ENCODE results near the gene SMAD2.

The SMAD2 gene

DNA sequence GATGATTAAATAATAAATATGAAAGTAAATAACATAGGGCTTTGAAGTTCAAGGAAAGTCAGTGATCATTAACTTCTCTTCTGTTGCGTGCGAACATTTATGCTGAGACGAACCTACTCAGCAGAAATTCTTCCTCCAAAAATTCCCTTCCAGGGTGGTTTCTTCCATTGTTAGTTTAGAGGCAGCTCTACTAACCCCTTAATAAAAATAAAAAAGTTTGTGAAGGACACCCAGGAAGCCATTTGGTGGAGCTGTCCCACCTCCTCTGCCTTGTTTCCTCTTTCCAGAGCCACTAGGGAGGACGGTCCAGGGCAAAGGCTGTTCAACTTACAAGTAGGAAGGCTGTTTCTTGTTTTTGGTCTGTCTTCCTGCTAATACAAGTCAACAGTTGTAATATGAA lies 2.1 kb upstream of the SMAD2 start:
- H3K4me3 ChIP-seq (ENCODE audit: low read length) = no peak overlapping the region
- no peak for DNase-seq (ENCODE audit: low read depth)
- TF ChIP-seq, protein P1, sequence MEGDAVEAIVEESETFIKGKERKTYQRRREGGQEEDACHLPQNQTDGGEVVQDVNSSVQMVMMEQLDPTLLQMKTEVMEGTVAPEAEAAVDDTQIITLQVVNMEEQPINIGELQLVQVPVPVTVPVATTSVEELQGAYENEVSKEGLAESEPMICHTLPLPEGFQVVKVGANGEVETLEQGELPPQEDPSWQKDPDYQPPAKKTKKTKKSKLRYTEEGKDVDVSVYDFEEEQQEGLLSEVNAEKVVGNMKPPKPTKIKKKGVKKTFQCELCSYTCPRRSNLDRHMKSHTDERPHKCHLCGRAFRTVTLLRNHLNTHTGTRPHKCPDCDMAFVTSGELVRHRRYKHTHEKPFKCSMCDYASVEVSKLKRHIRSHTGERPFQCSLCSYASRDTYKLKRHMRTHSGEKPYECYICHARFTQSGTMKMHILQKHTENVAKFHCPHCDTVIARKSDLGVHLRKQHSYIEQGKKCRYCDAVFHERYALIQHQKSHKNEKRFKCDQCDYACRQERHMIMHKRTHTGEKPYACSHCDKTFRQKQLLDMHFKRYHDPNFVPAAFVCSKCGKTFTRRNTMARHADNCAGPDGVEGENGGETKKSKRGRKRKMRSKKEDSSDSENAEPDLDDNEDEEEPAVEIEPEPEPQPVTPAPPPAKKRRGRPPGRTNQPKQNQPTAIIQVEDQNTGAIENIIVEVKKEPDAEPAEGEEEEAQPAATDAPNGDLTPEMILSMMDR (conservative IDR thresholded peaks at IDR 0.05; ENCODE audit: low read depth, low read length) = peak; percentile 20

DNA sequence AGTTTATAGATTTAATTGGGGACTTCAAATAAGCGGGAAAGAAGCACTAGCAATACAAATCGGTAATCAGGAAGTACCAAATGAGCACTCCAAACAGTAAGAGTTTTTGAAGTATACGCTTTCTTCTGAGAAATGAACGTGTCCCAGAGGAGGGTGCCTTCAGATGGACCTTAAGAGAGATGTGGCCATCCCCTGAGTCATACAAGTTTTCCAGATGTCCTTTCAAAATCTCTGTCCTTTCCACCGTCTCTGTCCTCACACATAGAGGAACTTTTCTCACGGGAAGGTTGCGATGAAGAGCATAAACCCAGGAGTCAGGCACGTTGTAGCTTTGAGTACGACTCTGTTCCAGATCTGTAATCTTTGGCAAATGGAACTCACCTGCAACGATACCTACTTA lies 1.7 kb upstream of the SMAD2 start:
- TF ChIP-seq, protein P1 (conservative IDR thresholded peaks at IDR 0.05; ENCODE audit: low read depth, low read length) = no peak
- no peak overlapping the region for H3K4me3 ChIP-seq (ENCODE audit: low read length)
- no peak for DNase-seq (ENCODE audit: low read depth)

DNA sequence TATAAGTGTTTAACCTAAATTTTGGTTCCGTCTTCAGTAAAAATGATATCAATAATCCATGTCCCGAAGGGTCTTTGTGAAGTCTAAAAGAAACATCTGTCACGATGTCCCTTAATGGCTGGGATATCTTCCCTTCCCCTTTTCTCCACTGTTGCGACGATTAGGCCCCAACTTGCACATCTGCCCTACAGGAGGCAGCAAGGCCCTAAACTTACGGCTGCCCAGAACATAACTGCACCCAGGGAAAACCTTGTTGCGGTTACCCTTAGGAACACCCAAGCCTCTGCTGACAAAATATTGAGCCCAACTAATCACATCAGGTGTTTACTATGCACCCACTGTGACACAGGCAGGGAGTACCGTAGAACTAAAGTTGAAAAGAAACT lies 1.3 kb upstream of the SMAD2 start:
- no peak for DNase-seq (ENCODE audit: low read depth)
- peak overlapping the region; percentile 50 for H3K4me3 ChIP-seq (ENCODE audit: low read length)
- TF ChIP-seq, protein P1 (conservative IDR thresholded peaks at IDR 0.05; ENCODE audit: low read depth, low read length) = peak; percentile 42

DNA sequence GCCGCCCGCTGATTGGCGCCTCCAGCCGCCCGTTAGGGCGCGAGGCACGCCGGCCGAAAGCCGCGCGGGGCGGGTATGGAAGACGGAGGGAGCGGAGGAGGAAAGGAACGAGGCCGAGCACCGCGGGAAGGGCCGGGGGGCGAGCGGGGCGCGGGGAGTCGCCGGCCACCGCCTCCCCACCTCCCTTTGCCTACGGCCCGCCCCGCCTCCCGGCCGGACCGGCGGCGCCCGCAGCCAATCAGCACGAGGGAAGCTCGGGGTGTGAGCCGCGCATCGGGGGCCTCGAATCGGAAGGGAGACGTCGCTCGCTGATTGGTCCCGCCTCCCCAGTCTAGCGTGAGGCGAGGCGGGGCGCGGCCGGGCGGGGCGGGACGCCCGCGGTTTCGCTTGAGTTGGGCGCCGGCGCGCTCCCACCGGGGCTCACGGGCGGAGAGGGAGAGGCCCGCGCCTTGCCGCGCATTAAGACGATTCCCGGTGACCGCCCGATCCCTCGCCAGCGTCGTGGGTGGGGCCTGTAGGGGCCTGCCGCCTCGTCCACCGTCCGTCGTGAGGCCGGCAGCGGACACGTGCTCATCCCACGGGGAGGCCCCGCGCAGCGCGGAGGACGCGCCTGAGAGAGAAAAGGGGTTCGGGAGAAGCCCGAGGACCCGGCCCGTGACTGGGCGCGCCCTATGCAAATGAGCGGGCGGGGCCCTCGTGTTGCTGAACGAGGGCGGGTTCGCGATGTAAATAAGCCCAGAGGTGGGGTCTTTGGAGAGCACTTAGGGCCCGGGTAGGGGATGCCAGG lies 665 bp upstream of the SMAD2 start:
- peak; percentile 86 for DNase-seq (ENCODE audit: low read depth)
- TF ChIP-seq, protein P1 (conservative IDR thresholded peaks at IDR 0.05; ENCODE audit: low read depth, low read length) = no peak
- peak overlapping the region; percentile 50 for H3K4me3 ChIP-seq (ENCODE audit: low read length)

DNA sequence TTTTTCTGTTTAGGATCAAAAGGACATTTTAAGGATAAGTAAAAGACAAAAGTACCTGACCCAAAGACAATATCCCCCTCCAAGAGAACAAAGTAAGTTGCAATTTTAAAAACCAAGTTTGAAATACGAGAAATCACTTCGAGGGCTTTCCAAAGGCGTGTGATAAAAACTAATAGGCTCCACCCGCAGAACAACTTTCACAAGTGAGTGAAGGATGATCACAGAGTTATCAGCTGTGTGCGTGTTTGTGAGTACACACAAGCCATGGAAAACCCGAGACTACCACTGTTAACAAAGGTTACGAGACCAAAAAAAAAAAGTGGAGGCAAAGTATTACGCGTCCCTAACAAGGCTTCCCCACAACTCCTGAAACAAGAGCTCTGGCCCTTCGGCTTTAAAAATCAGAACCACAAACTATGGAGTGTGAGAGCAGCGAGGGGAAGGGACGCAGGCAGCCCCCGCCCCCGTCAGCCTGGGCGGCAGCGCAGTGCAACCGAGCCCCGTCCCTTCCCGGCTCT lies 719 bp downstream of the SMAD2 start:
- H3K4me3 ChIP-seq (ENCODE audit: low read length) = peak overlapping the region; percentile 83
- TF ChIP-seq, protein P1 (conservative IDR thresholded peaks at IDR 0.05; ENCODE audit: low read depth, low read length) = no peak
- DNase-seq (ENCODE audit: low read depth) = no peak

DNA sequence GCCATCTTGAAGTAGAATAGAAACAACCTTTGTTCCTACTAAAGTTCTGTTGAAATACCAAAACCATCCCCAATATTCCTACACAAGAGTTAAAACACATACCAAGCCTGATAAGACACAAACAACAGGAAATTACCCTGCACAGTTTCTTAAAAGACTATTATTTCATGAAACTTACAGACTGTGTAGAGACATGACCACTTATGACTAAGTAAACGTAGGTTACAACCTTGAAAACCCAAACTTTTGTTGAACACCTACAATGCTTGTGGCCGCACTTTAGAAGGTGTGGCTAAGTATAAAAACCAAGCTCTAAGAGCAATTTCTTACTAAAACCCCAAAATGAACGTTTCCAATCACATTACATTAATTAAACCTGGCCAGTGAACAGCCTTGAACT lies 2.0 kb downstream of the SMAD2 start:
- TF ChIP-seq, protein P1 (conservative IDR thresholded peaks at IDR 0.05; ENCODE audit: low read depth, low read length) = no peak
- peak overlapping the region; percentile 83 for H3K4me3 ChIP-seq (ENCODE audit: low read length)
- no peak for DNase-seq (ENCODE audit: low read depth)

Measured in retinal pigment epithelial cell (primary cell).